Neural cell (in vitro differentiated cells): ENCODE results near the gene ASB18. TPM values are rescaled to one million over a fixed set of nuclear protein-coding genes. Genes with fewer than 3 reads are reported as not detected.

ENCODE experiments used
- H2AFZ ChIP-seq: fragments of 200-600, 300-800 bp; sonication (generic), shearing (Covaris generic); 2 replicates; pipeline ENCODE4 v1.6.0; 2014; ENCODE audit warnings: low read depth, mild to moderate bottlenecking, antibody characterized with exemption, low read length, moderate library complexity
- H3F3A ChIP-seq: fragments of 200-600 bp; shearing (Covaris generic); 2 replicates; pipeline ENCODE4 v1.6.1; 2016; ENCODE audit warnings: mild to moderate bottlenecking, moderate library complexity, mixed read lengths, antibody characterized with exemption, low read length; ENCODE audit not compliant: insufficient read depth, poor library complexity, severe bottlenecking
- H3K27ac ChIP-seq: fragments of 200-600, 300-800 bp; sonication (generic), shearing (Covaris generic); 2 replicates; pipeline ENCODE4 v1.5.1; 2014; ENCODE audit warnings: mild to moderate bottlenecking, low read length, moderate library complexity
- H3K27me3 ChIP-seq: fragments of 300-800, 200-600 bp; sonication (generic), shearing (Covaris generic); 2 replicates; pipeline ENCODE4 v1.6.0; 2014; ENCODE audit warnings: mild to moderate bottlenecking, low read depth, low read length, moderate library complexity; ENCODE audit not compliant: insufficient read depth
- H3K36me3 ChIP-seq: fragments of 300-800, 200-600 bp; sonication (generic), shearing (Covaris generic); 2 replicates; pipeline ENCODE4 v1.5.1; 2014; ENCODE audit warnings: mild to moderate bottlenecking, antibody characterized with exemption, low read length, moderate library complexity; ENCODE audit not compliant: insufficient read depth
- H3K4me2 ChIP-seq: fragments of 300-800, 200-600 bp; sonication (generic), shearing (Covaris generic); 2 replicates; pipeline ENCODE4 v1.6.0; 2014; ENCODE audit warnings: mild to moderate bottlenecking, low read length
- H3K4me3 ChIP-seq: fragments of 300-800, 200-600 bp; sonication (generic), shearing (Covaris generic); 2 replicates; pipeline ENCODE4 v1.5.1; 2014; ENCODE audit warnings: mild to moderate bottlenecking, low read length, moderate library complexity
- H3K79me2 ChIP-seq: fragments of 200-600 bp; shearing (Covaris generic); replicated peaks from 2 replicates; pipeline ENCODE4 v1.6.0; 2014; ENCODE audit warnings: mild to moderate bottlenecking, low read length, moderate library complexity; ENCODE audit not compliant: insufficient read depth
- H3K9ac ChIP-seq: fragments of 300-800, 200-600 bp; sonication (generic), shearing (Covaris generic); 2 replicates; pipeline ENCODE4 v1.6.1; 2016; ENCODE audit warnings: mild to moderate bottlenecking, low read length, mixed read lengths
- H3K9me2 ChIP-seq: fragments of 200-600 bp; shearing (Covaris generic); 2 replicates; pipeline ENCODE4 v1.6.1; 2016; ENCODE audit warnings: mild to moderate bottlenecking, low read length, mixed read lengths; ENCODE audit not compliant: insufficient read depth
- H3K9me3 ChIP-seq: fragments of 200-600, 300-800 bp; sonication (generic), shearing (Covaris generic); 2 replicates; pipeline ENCODE4 v1.6.1; 2016; ENCODE audit warnings: mild to moderate bottlenecking, mixed run types, low read length, moderate library complexity, mixed read lengths
- H4K20me1 ChIP-seq: fragments of 200-600 bp; shearing (Covaris generic); 2 replicates; pipeline ENCODE4 v1.6.1; 2016; ENCODE audit warnings: mild to moderate bottlenecking, mixed run types; ENCODE audit not compliant: insufficient read depth
- EP300 ChIP-seq: fragments of 450-650 bp; conservative IDR thresholded peaks from 2 replicates; pipeline ENCODE4 v1.6.1; 2014; ENCODE audit warnings: antibody characterized with exemption, mild to moderate bottlenecking, moderate library complexity; ENCODE audit not compliant: poor library complexity, severe bottlenecking
- EZH2 ChIP-seq: fragments of 200-600, 300-800 bp; shearing (Covaris generic), sonication (generic); IDR thresholded peaks from 2 replicates; pipeline ENCODE4 v1.6.1; 2014; ENCODE audit warnings: antibody characterized with exemption, low read length, borderline replicate concordance, mild to moderate bottlenecking; ENCODE audit not compliant: insufficient read depth, poor library complexity, severe bottlenecking
- MXI1 ChIP-seq: fragments of 450-650 bp; conservative IDR thresholded peaks from 2 replicates; pipeline ENCODE4 v1.6.1; 2014; ENCODE audit warnings: antibody characterized with exemption, mild to moderate bottlenecking; ENCODE audit not compliant: poor library complexity, severe bottlenecking
- POLR2AphosphoS5 ChIP-seq: IDR thresholded peaks from 2 replicates; pipeline ENCODE4 v1.6.1; 2012
- RAD21 ChIP-seq: fragments of 450-650 bp; conservative IDR thresholded peaks from 2 replicates; pipeline ENCODE4 v1.6.1; 2014; ENCODE audit warnings: antibody characterized with exemption, mild to moderate bottlenecking, moderate library complexity
- SMC3 ChIP-seq: fragments of 450-650 bp; conservative IDR thresholded peaks from 2 replicates; pipeline ENCODE4 v1.6.1; 2014; ENCODE audit warnings: antibody characterized with exemption, mild to moderate bottlenecking, moderate library complexity; ENCODE audit not compliant: poor library complexity
- TAF1 ChIP-seq: IDR thresholded peaks from 2 replicates; pipeline ENCODE4 v1.6.1; 2012; ENCODE audit warnings: low read depth
- polyA plus RNA-seq: library from polyadenylated mRNA; depleted of rRNA; stranded (reverse); fragments of >200 nt; gene quantifications from 2 replicates; pipeline ENCODE4 v1.2.3, GENCODE V29; 2014
- TF ChIP-seq, protein P1 (sequence below): fragments of 450-650 bp; IDR thresholded peaks from 2 replicates; pipeline ENCODE4 v1.5.1; 2014; ENCODE audit warnings: antibody characterized with exemption, mild to moderate bottlenecking, moderate library complexity; ENCODE audit not compliant: poor library complexity, severe bottlenecking
- TF ChIP-seq, protein P2 (sequence below): IDR thresholded peaks from 2 replicates; pipeline ENCODE4 v1.6.1; 2012; ENCODE audit warnings: borderline replicate concordance

Gene ASB18
- polyA plus RNA-seq, 1 donor from 2014 or later, result not detected

DNA sequence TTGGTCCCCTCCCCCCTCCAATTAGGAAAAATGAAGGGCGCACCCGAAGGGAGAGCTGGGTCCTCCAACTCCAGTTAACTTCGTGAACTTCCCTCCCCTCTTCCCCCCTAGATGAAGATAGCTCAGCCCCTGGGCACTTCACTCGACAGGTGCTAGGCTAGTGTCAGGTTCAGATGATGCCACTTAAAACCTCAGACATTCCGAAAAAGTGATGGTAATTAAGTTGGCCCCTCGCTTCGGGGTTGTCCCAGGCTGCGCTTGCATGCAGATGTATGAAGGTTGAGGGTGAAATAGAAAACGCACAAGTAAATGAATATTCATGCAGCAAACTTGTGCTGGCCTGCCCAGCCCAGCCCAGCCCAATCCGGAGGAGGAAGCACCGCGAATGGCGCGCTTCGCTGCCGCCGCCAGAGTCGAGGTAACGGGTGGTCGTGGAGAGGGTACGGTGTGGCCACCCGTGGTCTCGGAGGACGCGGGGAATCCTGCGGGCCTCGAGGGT, 93.0 kb downstream of the ASB18 start:
- Histone ChIP-seq H3K79me2 (no peaks in the 10 kb centered on the region), H4K20me1 (no peaks in the 10 kb centered on the region), H3K4me2 (no peak overlapping the region), H3F3A (peaks cover 5% of the 10 kb centered on the region), H3K27ac (no peak overlapping the region), H3K9me3 (no peaks in the 10 kb centered on the region), H3K9ac (no peak overlapping the region), H3K9me2 (no peaks in the 10 kb centered on the region), H2AFZ (no peak overlapping the region), H3K36me3 (no peaks in the 10 kb centered on the region), H3K27me3 (peaks cover 100% of the 10 kb centered on the region), H3K4me3 (no peak overlapping the region)
- no peak for TF ChIP-seq TAF1
- no peak for TF ChIP-seq SMC3
- no peak for TF ChIP-seq POLR2AphosphoS5
- TF ChIP-seq EZH2, result peak; percentile 40

DNA sequence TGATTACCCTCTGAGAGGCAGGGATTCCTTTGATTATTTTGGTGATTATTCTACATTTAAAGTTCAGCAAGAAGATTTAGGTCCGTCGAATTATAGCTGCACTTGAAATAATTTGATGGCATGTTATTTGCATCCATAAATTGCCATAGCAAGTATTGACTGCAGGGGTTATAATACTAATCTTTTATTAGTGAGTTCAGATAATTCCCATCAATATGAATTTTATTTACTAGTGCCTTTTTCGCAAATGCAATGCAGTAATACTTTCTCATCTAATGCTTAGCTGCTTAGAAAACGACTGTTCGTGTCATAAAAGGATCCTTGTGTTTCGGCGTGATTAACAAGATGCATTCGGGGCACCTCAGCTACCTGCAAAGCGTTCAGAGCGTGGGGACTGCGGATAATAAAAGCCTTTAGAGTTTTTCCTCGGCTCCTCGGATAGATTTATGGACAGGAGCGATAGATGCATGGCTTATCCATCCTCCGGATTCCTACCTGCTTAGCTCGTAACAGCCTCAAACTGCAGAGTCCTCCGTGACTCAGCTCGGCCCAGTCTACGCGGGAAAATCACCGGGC, 93.5 kb downstream of the ASB18 start:
- TF ChIP-seq, protein P1, sequence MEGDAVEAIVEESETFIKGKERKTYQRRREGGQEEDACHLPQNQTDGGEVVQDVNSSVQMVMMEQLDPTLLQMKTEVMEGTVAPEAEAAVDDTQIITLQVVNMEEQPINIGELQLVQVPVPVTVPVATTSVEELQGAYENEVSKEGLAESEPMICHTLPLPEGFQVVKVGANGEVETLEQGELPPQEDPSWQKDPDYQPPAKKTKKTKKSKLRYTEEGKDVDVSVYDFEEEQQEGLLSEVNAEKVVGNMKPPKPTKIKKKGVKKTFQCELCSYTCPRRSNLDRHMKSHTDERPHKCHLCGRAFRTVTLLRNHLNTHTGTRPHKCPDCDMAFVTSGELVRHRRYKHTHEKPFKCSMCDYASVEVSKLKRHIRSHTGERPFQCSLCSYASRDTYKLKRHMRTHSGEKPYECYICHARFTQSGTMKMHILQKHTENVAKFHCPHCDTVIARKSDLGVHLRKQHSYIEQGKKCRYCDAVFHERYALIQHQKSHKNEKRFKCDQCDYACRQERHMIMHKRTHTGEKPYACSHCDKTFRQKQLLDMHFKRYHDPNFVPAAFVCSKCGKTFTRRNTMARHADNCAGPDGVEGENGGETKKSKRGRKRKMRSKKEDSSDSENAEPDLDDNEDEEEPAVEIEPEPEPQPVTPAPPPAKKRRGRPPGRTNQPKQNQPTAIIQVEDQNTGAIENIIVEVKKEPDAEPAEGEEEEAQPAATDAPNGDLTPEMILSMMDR, result no peak
- TF ChIP-seq POLR2AphosphoS5, result peak; percentile 56
- TF ChIP-seq EZH2, result no peak
- Histone ChIP-seq H3K4me2 (no peak overlapping the region), H3K9ac (no peak overlapping the region), H3K79me2 (no peaks in the 10 kb centered on the region), H3K27me3 (peaks cover 100% of the 10 kb centered on the region), H4K20me1 (no peaks in the 10 kb centered on the region), H3K9me2 (no peaks in the 10 kb centered on the region), H3K27ac (no peak overlapping the region), H3F3A (peaks cover 5% of the 10 kb centered on the region), H3K9me3 (no peaks in the 10 kb centered on the region), H2AFZ (no peak overlapping the region), H3K4me3 (no peak overlapping the region), H3K36me3 (no peaks in the 10 kb centered on the region)

DNA sequence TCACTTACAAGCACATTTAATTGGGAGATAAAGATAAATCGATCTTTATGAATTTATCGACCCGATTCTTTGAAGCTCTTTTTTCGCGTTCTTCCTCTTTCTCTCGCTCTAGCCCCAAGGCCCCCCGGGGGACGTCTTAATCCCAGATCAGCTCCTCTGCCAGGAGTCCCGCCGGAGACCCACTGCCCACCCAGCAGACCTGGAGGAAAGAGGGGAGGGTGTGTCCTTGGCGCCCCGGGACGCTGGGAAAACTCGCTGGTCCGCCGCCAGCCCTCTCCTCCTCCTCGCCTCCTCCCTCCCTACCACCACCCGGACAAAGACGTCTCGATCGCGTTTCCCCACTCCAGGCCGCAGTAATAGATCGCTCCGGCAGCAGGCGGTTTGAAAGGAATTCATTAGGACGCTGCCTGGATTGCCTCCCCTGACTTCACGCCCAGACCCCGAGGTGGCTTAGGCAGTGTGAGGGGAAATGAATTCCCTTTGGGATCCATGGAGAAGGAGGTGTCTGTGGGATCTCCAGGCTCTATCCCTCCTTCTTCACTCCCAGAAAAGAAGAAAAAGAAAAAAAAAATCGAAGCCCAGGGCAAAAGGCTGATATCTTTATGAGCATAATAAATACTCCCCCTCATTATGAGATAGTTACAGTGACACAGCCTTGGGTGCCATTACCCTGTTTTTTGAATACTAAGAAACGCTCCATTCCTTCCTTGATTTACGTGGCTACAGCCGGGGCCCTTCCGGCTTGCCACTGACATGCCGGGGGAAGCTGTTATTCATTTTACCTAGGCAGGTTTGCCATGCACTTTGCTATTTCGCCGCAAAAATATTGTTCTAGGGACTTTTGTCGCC, 94.2 kb downstream of the ASB18 start:
- Histone ChIP-seq H3K4me3 (no peak overlapping the region), H3F3A (peaks cover 5% of the 10 kb centered on the region), H3K9me3 (no peaks in the 10 kb centered on the region), H2AFZ (no peak overlapping the region), H3K36me3 (no peaks in the 10 kb centered on the region), H3K4me2 (no peak overlapping the region), H3K9me2 (no peaks in the 10 kb centered on the region), H3K9ac (no peak overlapping the region), H3K27me3 (peaks cover 100% of the 10 kb centered on the region), H4K20me1 (no peaks in the 10 kb centered on the region), H3K79me2 (no peaks in the 10 kb centered on the region), H3K27ac (no peak overlapping the region)
- TF ChIP-seq EP300 (no peak), MXI1 (no peak), POLR2AphosphoS5 (peak; percentile 45), SMC3 (no peak), RAD21 (no peak), EZH2 (peak; percentile 96), TAF1 (peak; percentile 30)
- TF ChIP-seq, protein P2, sequence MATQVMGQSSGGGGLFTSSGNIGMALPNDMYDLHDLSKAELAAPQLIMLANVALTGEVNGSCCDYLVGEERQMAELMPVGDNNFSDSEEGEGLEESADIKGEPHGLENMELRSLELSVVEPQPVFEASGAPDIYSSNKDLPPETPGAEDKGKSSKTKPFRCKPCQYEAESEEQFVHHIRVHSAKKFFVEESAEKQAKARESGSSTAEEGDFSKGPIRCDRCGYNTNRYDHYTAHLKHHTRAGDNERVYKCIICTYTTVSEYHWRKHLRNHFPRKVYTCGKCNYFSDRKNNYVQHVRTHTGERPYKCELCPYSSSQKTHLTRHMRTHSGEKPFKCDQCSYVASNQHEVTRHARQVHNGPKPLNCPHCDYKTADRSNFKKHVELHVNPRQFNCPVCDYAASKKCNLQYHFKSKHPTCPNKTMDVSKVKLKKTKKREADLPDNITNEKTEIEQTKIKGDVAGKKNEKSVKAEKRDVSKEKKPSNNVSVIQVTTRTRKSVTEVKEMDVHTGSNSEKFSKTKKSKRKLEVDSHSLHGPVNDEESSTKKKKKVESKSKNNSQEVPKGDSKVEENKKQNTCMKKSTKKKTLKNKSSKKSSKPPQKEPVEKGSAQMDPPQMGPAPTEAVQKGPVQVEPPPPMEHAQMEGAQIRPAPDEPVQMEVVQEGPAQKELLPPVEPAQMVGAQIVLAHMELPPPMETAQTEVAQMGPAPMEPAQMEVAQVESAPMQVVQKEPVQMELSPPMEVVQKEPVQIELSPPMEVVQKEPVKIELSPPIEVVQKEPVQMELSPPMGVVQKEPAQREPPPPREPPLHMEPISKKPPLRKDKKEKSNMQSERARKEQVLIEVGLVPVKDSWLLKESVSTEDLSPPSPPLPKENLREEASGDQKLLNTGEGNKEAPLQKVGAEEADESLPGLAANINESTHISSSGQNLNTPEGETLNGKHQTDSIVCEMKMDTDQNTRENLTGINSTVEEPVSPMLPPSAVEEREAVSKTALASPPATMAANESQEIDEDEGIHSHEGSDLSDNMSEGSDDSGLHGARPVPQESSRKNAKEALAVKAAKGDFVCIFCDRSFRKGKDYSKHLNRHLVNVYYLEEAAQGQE, result no peak
- TF ChIP-seq, protein P1, result no peak
